GM19193 (cell line): ENCODE data around the gene ERBB3.

Experiments
- POLR2A ChIP-seq: IDR thresholded peaks from 4 replicates; pipeline ENCODE4 v1.6.1; 2011; ENCODE audit not compliant: insufficient read depth, insufficient read length; ENCODE audit errors: extremely low read depth

The ERBB3 gene

DNA sequence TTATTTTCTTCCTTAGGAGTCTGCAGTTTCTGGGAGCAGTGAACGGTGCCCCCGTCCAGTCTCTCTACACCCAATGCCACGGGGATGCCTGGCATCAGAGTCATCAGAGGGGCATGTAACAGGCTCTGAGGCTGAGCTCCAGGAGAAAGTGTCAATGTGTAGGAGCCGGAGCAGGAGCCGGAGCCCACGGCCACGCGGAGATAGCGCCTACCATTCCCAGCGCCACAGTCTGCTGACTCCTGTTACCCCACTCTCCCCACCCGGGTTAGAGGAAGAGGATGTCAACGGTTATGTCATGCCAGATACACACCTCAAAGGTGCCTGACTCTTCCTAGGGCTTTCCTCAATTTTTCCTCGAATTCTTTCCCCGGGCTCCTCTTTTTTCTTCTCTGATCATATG, 21.1 kb downstream of the ERBB3 start:
- no peak for TF ChIP-seq POLR2A

DNA sequence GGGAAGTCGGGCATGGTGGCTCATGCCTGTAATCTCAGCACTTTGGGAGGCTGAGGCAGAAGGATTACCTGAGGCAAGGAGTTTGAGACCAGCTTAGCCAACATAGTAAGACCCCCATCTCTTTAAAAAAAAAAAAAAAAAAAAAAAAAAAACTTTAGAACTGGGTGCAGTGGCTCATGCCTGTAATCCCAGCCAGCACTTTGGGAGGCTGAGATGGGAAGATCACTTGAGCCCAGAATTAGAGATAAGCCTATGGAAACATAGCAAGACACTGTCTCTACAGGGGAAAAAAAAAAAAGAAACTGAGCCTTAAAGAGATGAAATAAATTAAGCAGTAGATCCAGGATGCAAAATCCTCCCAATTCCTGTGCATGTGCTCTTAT, 22.7 kb downstream of the ERBB3 start:
- no peak for TF ChIP-seq POLR2A

DNA sequence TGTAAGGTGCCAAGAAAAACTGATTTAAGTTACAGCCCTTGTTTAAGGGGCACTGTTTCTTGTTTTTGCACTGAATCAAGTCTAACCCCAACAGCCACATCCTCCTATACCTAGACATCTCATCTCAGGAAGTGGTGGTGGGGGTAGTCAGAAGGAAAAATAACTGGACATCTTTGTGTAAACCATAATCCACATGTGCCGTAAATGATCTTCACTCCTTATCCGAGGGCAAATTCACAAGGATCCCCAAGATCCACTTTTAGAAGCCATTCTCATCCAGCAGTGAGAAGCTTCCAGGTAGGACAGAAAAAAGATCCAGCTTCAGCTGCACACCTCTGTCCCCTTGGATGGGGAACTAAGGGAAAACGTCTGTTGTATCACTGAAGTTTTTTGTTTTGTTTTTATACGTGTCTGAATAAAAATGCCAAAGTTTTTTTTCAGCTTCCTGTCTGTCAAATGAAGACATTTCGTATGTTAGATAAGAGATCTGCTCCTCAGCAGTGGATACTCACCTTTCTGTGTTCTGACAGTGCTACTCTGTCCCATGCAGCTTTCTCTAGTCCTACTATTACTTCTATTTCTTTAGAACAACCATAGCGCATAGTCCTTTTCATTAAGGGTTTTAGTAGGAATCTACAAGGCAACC, 23.2 kb downstream of the ERBB3 start:
- TF ChIP-seq POLR2A, result no peak

DNA sequence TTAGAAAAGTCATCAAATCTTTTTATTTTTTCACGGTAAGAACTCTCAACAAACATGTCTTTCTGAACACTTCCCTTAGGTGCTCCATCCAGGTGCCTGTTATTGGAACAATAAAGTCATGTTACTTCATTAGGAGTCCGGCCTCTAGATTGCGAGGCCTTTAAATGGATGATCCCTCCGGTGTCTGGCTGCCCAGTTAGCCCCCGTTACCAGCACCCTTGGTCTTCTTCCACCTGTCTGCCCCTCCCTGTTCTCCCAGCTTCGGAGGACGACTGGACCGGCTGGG, 23.8 kb downstream of the ERBB3 start:
- no peak for TF ChIP-seq POLR2A

DNA sequence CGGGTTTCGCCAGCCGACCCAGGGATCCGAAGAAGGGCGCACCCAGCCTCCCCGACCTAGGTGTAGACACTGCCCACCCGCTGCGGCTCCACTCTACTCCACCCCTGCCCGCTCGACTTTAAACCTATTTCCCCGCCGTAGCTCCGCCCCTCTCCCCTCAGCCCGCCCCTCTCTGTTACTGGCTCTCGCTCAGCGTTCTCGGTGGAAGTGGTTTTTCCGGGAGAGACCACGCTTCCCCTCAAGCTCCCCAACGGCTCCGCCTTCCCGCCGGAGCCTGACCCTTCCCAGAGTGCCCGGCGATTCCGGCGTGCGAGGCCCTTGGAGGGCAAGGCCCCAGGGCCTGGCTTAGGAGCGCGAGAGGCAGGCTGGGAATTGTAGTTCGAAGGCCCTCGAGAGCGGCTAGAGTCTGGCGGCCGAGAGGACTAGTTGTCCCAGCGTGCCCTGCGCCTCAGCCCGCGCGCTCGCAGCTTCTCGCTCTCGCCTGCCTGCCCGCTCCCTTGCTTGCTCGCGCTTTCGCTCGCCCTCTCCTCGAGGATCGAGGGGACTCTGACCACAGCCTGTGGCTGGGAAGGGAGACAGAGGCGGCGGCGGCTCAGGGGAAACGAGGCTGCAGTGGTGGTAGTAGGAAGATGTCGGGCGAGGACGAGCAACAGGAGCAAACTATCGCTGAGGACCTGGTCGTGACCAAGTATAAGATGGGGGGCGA, 24.3 kb downstream of the ERBB3 start, which contains the start of gene PA2G4:
TSS of gene PA2G4 (plus strand) at position 451 of the 706 bp plus-strand sequence. CDS start at position 630, 179 bp downstream.
- peak; percentile 94 for TF ChIP-seq POLR2A

DNA sequence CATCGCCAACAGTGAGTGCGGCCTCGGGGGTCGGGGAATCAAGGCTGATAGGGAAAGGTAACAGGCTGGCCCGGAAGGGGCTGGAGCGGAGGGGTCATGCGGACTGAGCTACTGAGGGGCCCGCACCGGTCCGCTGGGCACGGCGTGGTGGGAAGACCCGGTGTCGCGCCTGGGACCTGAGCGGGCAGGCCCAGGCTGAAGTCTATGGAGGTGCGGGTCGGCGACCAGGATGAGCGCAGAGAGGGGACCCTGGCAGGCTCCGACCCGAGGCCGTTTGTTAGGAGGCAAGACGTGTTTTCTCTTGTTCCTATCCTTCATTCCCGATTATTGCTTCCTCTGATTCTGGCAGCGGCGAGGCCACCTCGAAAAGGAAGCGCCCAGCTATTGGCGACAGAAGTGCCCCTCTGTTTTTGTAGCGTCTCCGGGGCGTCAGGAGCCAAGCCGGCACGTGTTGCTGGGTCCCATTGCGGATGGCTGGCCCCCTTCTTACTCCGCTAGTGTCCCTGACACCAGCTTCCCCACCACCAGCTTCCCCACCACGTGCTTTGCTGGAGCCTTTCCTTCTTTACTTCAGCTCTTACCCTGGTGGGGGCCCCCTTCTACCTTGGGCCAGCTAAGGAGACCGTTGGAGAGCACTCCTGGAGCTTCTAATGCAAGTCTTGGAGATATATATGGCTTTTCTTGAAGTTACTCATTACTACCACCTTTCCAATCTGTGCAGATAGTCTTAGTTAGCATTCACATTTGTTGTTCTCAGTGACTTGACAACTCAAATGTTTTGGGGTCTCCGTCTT, 25.0 kb downstream of the ERBB3 start:
- no peak for TF ChIP-seq POLR2A

DNA sequence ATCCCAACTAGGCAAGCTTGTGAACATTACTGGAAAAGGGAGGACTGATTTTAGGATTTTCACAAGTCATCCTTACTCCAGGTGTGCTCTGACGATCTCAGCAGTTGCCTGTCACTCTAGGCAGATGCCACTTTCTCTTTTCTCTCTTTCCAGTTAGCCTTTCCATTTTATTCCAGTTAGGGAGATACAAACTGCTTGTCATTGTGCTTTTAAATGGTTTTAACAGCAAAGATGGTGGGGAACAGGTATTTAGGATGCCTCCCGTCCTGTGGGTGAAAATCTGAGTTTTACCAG, 25.6 kb downstream of the ERBB3 start:
- TF ChIP-seq POLR2A, result no peak

DNA sequence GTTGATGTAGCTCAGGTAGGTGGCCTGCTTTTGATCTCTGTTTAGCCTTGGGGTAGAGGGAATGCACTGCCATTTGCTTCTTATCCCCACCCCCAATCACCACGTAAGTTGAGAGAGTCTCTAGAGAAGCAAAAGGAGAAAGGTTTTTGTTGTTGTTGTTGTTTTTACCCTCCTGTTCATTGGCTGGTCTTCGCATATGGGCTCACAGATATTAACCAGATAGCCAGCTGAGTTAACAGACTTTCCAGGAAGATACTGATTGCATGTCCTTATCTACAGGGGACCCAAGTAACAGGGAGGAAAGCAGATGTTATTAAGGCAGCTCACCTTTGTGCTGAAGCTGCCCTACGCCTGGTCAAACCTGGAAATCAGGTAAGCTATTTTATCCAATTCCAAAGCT, 27.3 kb downstream of the ERBB3 start:
- no peak for TF ChIP-seq POLR2A

DNA sequence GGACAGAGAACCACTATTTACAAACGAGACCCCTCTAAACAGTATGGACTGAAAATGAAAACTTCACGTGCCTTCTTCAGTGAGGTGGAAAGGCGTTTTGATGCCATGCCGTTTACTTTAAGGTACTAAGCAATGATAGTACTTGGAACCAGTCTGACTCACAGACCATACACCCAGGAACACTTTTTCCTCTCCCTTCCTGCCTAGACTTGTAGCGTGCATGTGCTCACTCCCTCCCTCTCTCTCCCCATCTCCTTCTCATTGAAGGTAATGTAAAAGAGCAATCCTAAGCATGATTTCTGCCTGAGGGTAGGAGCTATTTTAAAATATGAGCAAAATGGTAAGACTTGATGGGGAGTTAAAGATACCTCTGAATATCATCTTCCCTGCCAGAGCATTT, 30.6 kb downstream of the ERBB3 start:
- no peak for TF ChIP-seq POLR2A

DNA sequence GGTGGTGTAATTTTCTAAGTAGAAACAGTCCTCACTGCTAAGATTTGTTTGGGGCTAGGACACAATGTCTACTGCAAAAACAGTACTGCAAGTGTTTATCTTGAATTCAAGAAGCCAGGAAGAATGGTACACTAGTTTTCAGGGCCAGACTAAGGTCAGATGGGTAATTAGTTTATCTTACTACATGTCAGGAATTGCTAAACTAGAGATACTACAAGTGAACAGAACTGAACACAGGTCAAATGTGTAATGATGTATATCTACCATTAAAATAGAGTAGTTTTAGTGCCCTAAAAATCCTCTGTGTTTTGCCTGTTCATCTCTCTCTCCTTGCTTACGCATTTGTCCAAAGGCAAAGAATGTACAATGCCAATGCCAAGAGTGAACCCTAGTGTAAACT, 34.1 kb downstream of the ERBB3 start:
- TF ChIP-seq POLR2A, result no peak

DNA sequence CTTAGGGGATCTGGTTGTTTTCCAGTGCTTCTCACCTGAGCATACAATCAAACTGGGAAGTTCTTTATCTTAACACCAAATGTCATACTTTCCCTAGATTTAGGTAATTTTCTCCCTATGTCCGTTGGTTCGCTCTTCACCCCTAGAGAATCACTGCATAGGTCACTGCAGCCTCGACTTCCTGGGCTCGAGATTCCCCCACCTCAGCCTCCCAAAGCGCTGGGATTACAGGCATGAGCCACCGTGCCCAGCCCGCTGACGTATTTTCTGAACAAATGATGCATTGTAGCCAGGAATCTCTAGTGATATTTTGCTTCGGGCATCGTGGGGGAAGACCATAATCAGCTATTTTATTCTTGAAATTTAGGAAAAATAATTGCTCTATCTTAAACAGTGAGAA, 35.4 kb downstream of the ERBB3 start:
- TF ChIP-seq POLR2A, result no peak

DNA sequence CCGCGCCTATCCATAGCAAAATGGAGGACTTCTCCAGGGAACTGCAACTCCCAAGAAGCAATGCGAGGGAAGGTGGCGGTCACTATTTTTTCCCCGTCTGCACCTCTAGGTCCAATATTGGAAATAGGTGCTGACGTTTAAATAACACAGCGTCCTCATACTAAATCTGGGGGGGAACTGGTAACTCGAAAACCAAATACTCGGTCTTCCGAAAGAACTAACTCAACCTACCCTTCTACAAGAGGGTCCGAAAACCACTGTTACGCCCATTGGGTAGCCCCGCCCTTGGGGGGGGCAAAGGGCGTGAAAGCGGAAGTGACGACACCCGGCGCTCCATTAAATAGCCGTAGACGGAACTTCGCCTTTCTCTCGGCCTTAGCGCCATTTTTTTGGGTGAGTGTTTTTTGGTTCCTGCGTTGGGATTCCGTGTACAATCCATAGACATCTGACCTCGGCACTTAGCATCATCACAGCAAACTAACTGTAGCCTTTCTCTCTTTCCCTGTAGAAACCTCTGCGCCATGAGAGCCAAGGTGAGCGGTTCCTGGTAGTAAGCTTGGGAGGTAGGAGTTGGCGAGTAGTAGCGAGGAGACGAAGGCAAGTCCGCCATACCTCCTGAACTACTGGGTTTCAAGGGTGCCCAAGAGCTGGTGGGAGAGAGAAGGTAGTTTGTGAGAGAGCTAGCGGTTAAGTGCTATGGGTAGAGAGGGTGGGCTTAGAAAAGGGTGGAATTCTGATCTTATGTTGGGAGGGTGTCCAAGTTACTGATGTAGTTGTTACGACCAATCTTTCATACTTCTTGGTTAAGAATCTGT, 36.5 kb downstream of the ERBB3 start, which contains the start of gene RPL41:
TSS of gene RPL41 (plus strand) at position 367 of the 815 bp plus-strand sequence.
- TF ChIP-seq POLR2A, result peak; percentile 100

DNA sequence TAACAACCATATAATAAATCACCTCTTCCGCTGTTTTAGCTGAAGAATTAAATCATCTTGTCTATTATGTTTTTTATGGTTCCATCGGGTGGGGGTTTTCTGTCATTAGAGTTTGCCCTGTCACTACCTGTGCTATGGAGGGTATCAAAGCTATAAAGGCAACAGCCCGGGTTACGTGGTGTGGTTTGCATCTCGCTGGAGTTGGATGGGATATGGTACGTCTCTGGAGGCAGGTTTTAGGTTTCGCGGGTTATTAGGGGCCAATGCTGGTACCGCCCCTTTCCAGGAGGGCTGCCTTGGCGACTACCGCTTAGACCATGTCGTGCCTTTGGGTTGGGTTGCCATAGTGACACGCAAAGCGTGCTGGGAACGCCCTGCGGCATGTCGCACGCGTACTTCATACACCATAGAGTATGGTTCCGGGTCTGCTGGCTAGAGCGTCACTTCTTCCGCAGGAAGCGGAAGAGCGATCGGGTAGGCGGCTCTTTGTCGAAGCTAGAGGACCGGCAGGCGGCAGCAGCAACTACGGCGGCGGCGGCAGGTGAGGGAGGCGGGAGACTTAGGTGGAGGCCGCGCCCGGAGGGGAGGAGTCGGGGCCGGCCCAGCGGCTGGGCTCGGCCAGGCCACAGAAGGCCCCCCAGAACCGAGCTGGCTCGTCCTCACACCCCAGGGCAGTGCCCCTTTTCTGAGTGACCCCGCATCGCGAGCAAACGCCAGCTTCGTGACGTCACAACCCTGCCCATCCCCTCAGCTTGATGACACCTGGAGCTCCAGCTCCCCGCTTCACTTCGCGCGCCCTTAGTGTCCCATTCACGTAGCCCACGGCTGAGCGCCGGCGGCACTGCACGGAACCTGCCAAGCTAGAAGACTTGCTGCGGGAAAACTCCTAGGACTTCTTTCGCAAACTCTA, 38.1 kb downstream of the ERBB3 start, which contains the start of gene ZC3H10:
TSS of gene ZC3H10 (plus strand) at position 489 of the 910 bp plus-strand sequence. CDS start 2,297 bp downstream, outside the sequence.
- peak; percentile 99 for TF ChIP-seq POLR2A
